HepG2 (cell line): ENCODE results near the gene PHKG2. TPM values are rescaled to one million over a fixed set of nuclear protein-coding genes. Genes with fewer than 3 reads are reported as not detected.

Experiments
- ATAC-seq: fragments of 200-7000 bp; cut with Tn5 transposase; 3 replicates; pipeline ENCODE4 v1.9.1; 2020; ENCODE audit warnings: mild to moderate bottlenecking, moderate library complexity
- BruUV-seq: library from RNA; stranded (reverse); fragments of 400-500 nt; replicated peaks from 2 replicates; lab custom pipeline; 2021; lab: Mats Ljungman, UMichigan
- CTCF ChIA-PET: fragments of 300-600 bp; formaldehyde crosslinking; extraction: SDS; loops from one replicate; lab custom pipeline; 2021; ENCODE audit warnings: low total read pairs, inconsistent platforms, low intra/inter-chr PET ratio; lab: Yijun Ruan, JAX
- POLR2A ChIA-PET: fragments of 350-600 bp; sonication (Branson Sonifier 250); formaldehyde crosslinking; loops from one replicate; lab custom pipeline; 2020; ENCODE audit warnings: antibody characterized with exemption, inconsistent platforms; lab: Yijun Ruan, JAX
- DNase-seq: peaks from one replicate; pipeline ENCODE4 v3.0.0-alpha.2; 2015; ENCODE audit warnings: low spot score
- FAIRE-seq: peaks from 3 replicates; lab custom pipeline; 2011; peaks lifted over from hg19 to GRCh38; lab: Jason Lieb, UNC
- H2AFZ ChIP-seq: one replicate; pipeline ENCODE4 v1.6.1; 2011; ENCODE audit warnings: low read length, inconsistent platforms
- H3K27ac ChIP-seq: fragments of 300-600 bp; 3 replicates; pipeline ENCODE4 v1.8.0; 2011; ENCODE audit warnings: mixed run types, mild to moderate bottlenecking, mixed read lengths, low read length, inconsistent platforms; ENCODE audit not compliant: insufficient read depth; ENCODE audit errors: extremely low read length
- H3K27me3 ChIP-seq, 2 experiments: fragments of 200-600 bp in 1 of 2; 2 replicates in 1 of 2; 3 replicates in 1 of 2; pipeline versions ENCODE4 v1.6.0 to v1.8.0; 2011; ENCODE audit warnings: low read length in 2 of 2, mild to moderate bottlenecking in 2 of 2, moderate library complexity in 2 of 2, inconsistent platforms in 1 of 2; ENCODE audit not compliant: insufficient read depth in 2 of 2, control insufficient read depth in 1 of 2
- H3K36me3 ChIP-seq, 2 experiments: fragments of 200-600 bp in 1 of 2; replicated peaks in 1 of 2; 2 replicates in 1 of 2; 3 replicates in 1 of 2; pipeline versions ENCODE4 v1.5.1 to v1.8.0; 2011; ENCODE audit warnings: low read length in 2 of 2, inconsistent platforms in 1 of 2; ENCODE audit not compliant: insufficient read depth in 2 of 2, control insufficient read depth in 1 of 2
- H3K4me1 ChIP-seq: 2 replicates; pipeline ENCODE4 v1.5.1; 2012; ENCODE audit warnings: low read length, inconsistent platforms; ENCODE audit not compliant: insufficient read depth
- H3K4me2 ChIP-seq: 2 replicates; pipeline ENCODE4 v1.6.0; 2011; ENCODE audit warnings: low read depth, low read length, inconsistent platforms
- H3K4me3 ChIP-seq, 3 experiments: fragments of 200-600 bp in 1 of 3; sonication (generic), shearing (Covaris generic) in 1 of 3; replicated peaks in 1 of 3; 2 replicates each; pipeline ENCODE4 v1.5.1; 2011 to 2016; ENCODE audit warnings: low read length in 3 of 3, inconsistent platforms in 2 of 3, low read depth in 2 of 3, mild to moderate bottlenecking in 2 of 3, control low read depth in 1 of 3, mixed read lengths in 1 of 3; ENCODE audit not compliant: insufficient read depth in 1 of 3
- H3K79me2 ChIP-seq: one replicate; pipeline ENCODE4 v1.6.1; 2011; ENCODE audit warnings: low read length, inconsistent platforms; ENCODE audit not compliant: insufficient read depth
- H3K9ac ChIP-seq: 2 replicates; pipeline ENCODE4 v1.6.0; 2011; ENCODE audit warnings: mild to moderate bottlenecking, low read depth, low read length, inconsistent platforms; ENCODE audit not compliant: insufficient read depth
- H3K9me3 ChIP-seq: 2 replicates; pipeline ENCODE4 v1.5.1; 2012; ENCODE audit warnings: mild to moderate bottlenecking, low read length
- H4K20me1 ChIP-seq: 2 replicates; pipeline ENCODE4 v1.6.0; 2011; ENCODE audit warnings: inconsistent platforms, mild to moderate bottlenecking, low read length, moderate library complexity; ENCODE audit not compliant: insufficient read depth
- AGO2 ChIP-seq: fragments of 200-400 bp; formaldehyde crosslinking; optimal IDR thresholded peaks from 2 replicates; pipeline ENCODE3; 2017; ENCODE audit warnings: mild to moderate bottlenecking, low read depth, low read length, moderate library complexity
- ATF4 ChIP-seq, 2 experiments: fragments of 450-650 bp in 1 of 2; sonication (generic) in 1 of 2; formaldehyde crosslinking; IDR thresholded peaks; 2 replicates each; pipeline versions ENCODE4 v1.5.0 to v1.8.0; 2020 to 2022; ENCODE audit warnings: mild to moderate bottlenecking in 1 of 2, missing genetic modification reagents in 1 of 2
- HNF4A ChIP-seq: sonication (generic); formaldehyde crosslinking; IDR thresholded peaks from 2 replicates; pipeline ENCODE4 v1.4.0; 2020; ENCODE audit warnings: missing genetic modification reagents
- SAP130 ChIP-seq: IDR thresholded peaks from 2 replicates; pipeline ENCODE4 v1.6.1; 2016; ENCODE audit warnings: low read depth
- ZNF275 ChIP-seq: sonication (generic); formaldehyde crosslinking; IDR thresholded peaks from 2 replicates; pipeline ENCODE4 v1.8.0; 2022; ENCODE audit warnings: missing genetic modification reagents, mild to moderate bottlenecking, inconsistent platforms, borderline replicate concordance
- WGBS: methylation state at CpG from one replicate; pipeline ENCODE4 v1.1.6; 2017; ENCODE audit warnings: low lambda C conversion rate; 5-methylcytosine and 5-hydroxymethylcytosine counted together
- in situ Hi-C: cut with HindIII; loops from 2 replicates; pipeline ENCODE4 v1.10.0; 2017; ENCODE audit warnings: low pct_unique_long_range_greater_than_20kb; ENCODE audit not compliant: extremely low pct_ligation_motif_present
- intact Hi-C: fragments of 100-400 bp; cut with micrococcal nuclease; formaldehyde crosslinking; loops from one replicate; pipeline ENCODE4 v1.10.0; 2022; ENCODE audit not compliant: unreplicated experiment
- polyA plus RNA-seq, 8 experiments: library from polyadenylated mRNA; depleted of rRNA in 3 of 8; stranded (reverse) in 7 of 8; unstranded in 1 of 8; fragments of >200 nt; fragmentation: Illumina TruSeq in 4 of 8; extraction: Trizol in 4 of 8; gene quantifications; 2 replicates each; pipeline versions ENCODE4 v1.2.1 to v1.2.3, GENCODE V29; 2011 to 2016; ENCODE audit warnings: low read depth in 4 of 8, missing spikeins in 1 of 8, mixed read lengths in 1 of 8; ENCODE audit not compliant: insufficient read depth in 1 of 8
- total RNA-seq, 5 experiments: library from RNA; depleted of rRNA; stranded (reverse); fragments of >200 nt; fragmentation: Illumina TruSeq; extraction: Trizol; gene quantifications; 2 replicates each; pipeline ENCODE4 v1.2.3, GENCODE V29; 2016; ENCODE audit warnings: low read depth in 1 of 5

The PHKG2 gene
- total and polyA plus RNA-seq, 2 of the 13 experiments (the other 11 are each of a cell fraction or from before 2014, with no cell fraction given): 37.4 to 42.1 TPM

GRCh38 chr16:30741461-30741914 lies 6.7 kb upstream of the PHKG2 start (continued):
- no peak for TF ChIP-seq ATF4 (CRISPR knock-in tag; IDR thresholded peaks at IDR 0.05)
- no peak for TF ChIP-seq ZNF275 (CRISPR knock-in tag)
- TF ChIP-seq SAP130 (CRISPR knock-in tag): 0 out of 2 replicates have a peak, but pooled peaks have one; percentile 14

GRCh38 chr16:30743716-30744115 lies 4.5 kb upstream of the PHKG2 start:
- Histone ChIP-seq H2AFZ (no peak overlapping the region), H3K9me3 (no peaks in the 10 kb centered on the region), H3K27ac (peak overlapping the region; percentile 66), H3K4me1 (peaks cover 52% of the 10 kb centered on the region), H4K20me1 (no peaks in the 10 kb centered on the region), H3K27me3 (no peaks in the 10 kb centered on the region), H3K4me2 (no peak overlapping the region), H3K79me2 (no peaks in the 10 kb centered on the region), H3K36me3 (peaks cover 10 to 11% of the 10 kb centered on the region in 2 experiments; a peak in 3 of 5 replicates), H3K4me3 (no peak overlapping the region), H3K9ac (no peak overlapping the region)
- intact Hi-C loops: loop anchor here (10.0 kb wide), 1 partner anchor 71 kb away; no protein-coding TSS in a partner anchor
- ATAC-seq (no peak), FAIRE-seq (no peak), DNase-seq (no peak)
- ChIA-PET POLR2A (interaction anchor here (1.0 kb wide), 1 partner anchor 9 kb away, joined by 4 read pairs; no protein-coding TSS in a partner anchor), CTCF (no interaction called here)
- 100% methylated on average over 7 of the region's 11 CpGs for WGBS
- no TSS peak for BruUV-seq
- no peak for TF ChIP-seq HNF4A (CRISPR knock-in tag)
- TF ChIP-seq AGO2: peak; percentile 41
- in situ Hi-C loops: no loop called here
